Fibroblast of lung (primary cell): ENCODE results near the gene LDLRAD4. TPM values are rescaled to one million over a fixed set of nuclear protein-coding genes. Genes with fewer than 3 reads are reported as not detected.

ENCODE experiments used
- DNase-seq, 2 donors: peaks; one replicate each; pipeline versions ENCODE4 v3.0.0 to v3.0.0-alpha.2; 2010; ENCODE audit warnings: low read depth in 2 of 2
- H2AFZ ChIP-seq: 2 replicates; pipeline ENCODE4 v1.5.1; 2012; ENCODE audit warnings: low read length, control low read depth, inconsistent platforms
- H3K27ac ChIP-seq: 2 replicates; pipeline ENCODE4 v1.5.1; 2011; ENCODE audit warnings: low read length, control low read depth; ENCODE audit not compliant: insufficient read depth
- H3K27me3 ChIP-seq: 2 replicates; pipeline ENCODE4 v1.5.1; 2011; ENCODE audit warnings: mild to moderate bottlenecking, low read length; ENCODE audit not compliant: control insufficient read depth, insufficient read depth
- H3K36me3 ChIP-seq: 2 replicates; pipeline ENCODE4 v1.5.1; 2011; ENCODE audit warnings: low read length; ENCODE audit not compliant: control insufficient read depth, insufficient read depth
- H3K4me1 ChIP-seq: 2 replicates; pipeline ENCODE4 v1.5.1; 2011; ENCODE audit warnings: low read length; ENCODE audit not compliant: control insufficient read depth, insufficient read depth; ENCODE audit errors: extremely low read depth
- H3K4me2 ChIP-seq: 2 replicates; pipeline ENCODE4 v1.5.1; 2011; ENCODE audit warnings: low read length, control low read depth; ENCODE audit not compliant: insufficient read depth; ENCODE audit errors: extremely low read depth
- H3K4me3 ChIP-seq, 4 experiments: fragments of 200-600 bp in 1 of 4; sonication (generic) in 1 of 4; replicated peaks in 1 of 4; 2 replicates each; pipeline ENCODE4 v1.5.1; 2011 to 2016; ENCODE audit warnings: low read length in 4 of 4, low read depth in 3 of 4, mild to moderate bottlenecking in 3 of 4, control low read depth in 2 of 4, inconsistent platforms in 1 of 4, mixed read lengths in 1 of 4; ENCODE audit not compliant: insufficient read depth in 1 of 4; ENCODE audit errors: control extremely low read depth in 1 of 4
- H3K79me2 ChIP-seq: 2 replicates; pipeline ENCODE4 v1.5.1; 2012; ENCODE audit warnings: mild to moderate bottlenecking, low read length, inconsistent platforms; ENCODE audit not compliant: control insufficient read depth, insufficient read depth
- H3K9ac ChIP-seq: 2 replicates; pipeline ENCODE4 v1.5.1; 2011; ENCODE audit warnings: mild to moderate bottlenecking, low read length, control low read depth; ENCODE audit not compliant: insufficient read depth
- H3K9me3 ChIP-seq: 2 replicates; pipeline ENCODE4 v1.5.1; 2012; ENCODE audit warnings: low read depth, low read length; ENCODE audit not compliant: control insufficient read depth, insufficient read depth
- H4K20me1 ChIP-seq: 2 replicates; pipeline ENCODE4 v1.5.1; 2011; ENCODE audit warnings: low read length; ENCODE audit not compliant: control insufficient read depth, insufficient read depth; ENCODE audit errors: extremely low read depth
- CTCF ChIP-seq, 2 donors: IDR thresholded peaks in 1 of 2; conservative IDR thresholded peaks in 1 of 2; 1 replicate in 1 of 2; 2 replicates in 1 of 2; pipeline ENCODE4 v1.5.1; 2011 to 2012; ENCODE audit warnings: low read length in 2 of 2, control low read depth in 1 of 2, inconsistent platforms in 1 of 2, low read depth in 1 of 2, mild to moderate bottlenecking in 1 of 2
- EZH2 ChIP-seq: IDR thresholded peaks from 2 replicates; pipeline ENCODE4 v1.5.1; 2012; ENCODE audit warnings: low read length, control low read depth, mild to moderate bottlenecking; ENCODE audit errors: missing control alignments
- polyA plus RNA-seq, 2 donors: library from polyadenylated mRNA; depleted of rRNA in 1 of 2; stranded (reverse) in 1 of 2; unstranded in 1 of 2; fragments of >200 nt; gene quantifications; 2 replicates each; pipeline ENCODE4 v1.2.1, GENCODE V29; 2011 to 2012; ENCODE audit warnings: missing spikeins in 1 of 2
- total RNA-seq: library from RNA; depleted of rRNA; stranded (reverse); fragments of >200 nt; gene quantifications from 2 replicates; pipeline ENCODE4 v1.2.1, GENCODE V29; 2014

Gene LDLRAD4
- total and polyA plus RNA-seq, 2 donors (not counting 1 experiment from before 2014, with no cell fraction given), result not detected

GRCh38 chr18:13374468-13375301, 156.1 kb downstream of the LDLRAD4 start:
- Histone ChIP-seq H3K9ac (no peak overlapping the region), H2AFZ (no peak overlapping the region)
- DNase-seq, result peak in 1 of 2 donors; percentile 53

GRCh38 chr18:13375302-13376255, 157.0 kb downstream of the LDLRAD4 start:
- H3K36me3 ChIP-seq, result no peaks in the 10 kb centered on the region
- H3K9ac ChIP-seq, result no peak overlapping the region
- H3K4me1 ChIP-seq, result peaks cover 6% of the 10 kb centered on the region
- H3K79me2 ChIP-seq, result no peaks in the 10 kb centered on the region
- H2AFZ ChIP-seq, result peak overlapping the region; percentile 49
- peak; percentile 81 to 94 for DNase-seq
- H3K27ac ChIP-seq, result peak overlapping the region; percentile 58
- no peaks in the 10 kb centered on the region for H3K27me3 ChIP-seq
- no peaks in the 10 kb centered on the region for H4K20me1 ChIP-seq
- TF ChIP-seq EZH2, result no peak
- H3K9me3 ChIP-seq, result no peaks in the 10 kb centered on the region
- peak overlapping the region; percentile 35 for H3K4me2 ChIP-seq
- H3K4me3 ChIP-seq, result no peak overlapping the region

More at GRCh38 chr18:13374468-13375301, 156.1 kb downstream of the LDLRAD4 start:
- no peak overlapping the region for H3K4me3 ChIP-seq
- H3K36me3 ChIP-seq, result no peaks in the 10 kb centered on the region
- no peaks in the 10 kb centered on the region for H4K20me1 ChIP-seq
- H3K27ac ChIP-seq, result peak overlapping the region; percentile 58
- H3K4me2 ChIP-seq, result peak overlapping the region; percentile 35
- H3K4me1 ChIP-seq, result peaks cover 6% of the 10 kb centered on the region
- H3K79me2 ChIP-seq, result no peaks in the 10 kb centered on the region
- H3K9me3 ChIP-seq, result no peaks in the 10 kb centered on the region
- H3K27me3 ChIP-seq, result no peaks in the 10 kb centered on the region
- TF ChIP-seq CTCF (conservative IDR thresholded peaks at IDR 0.05 in 1 of 2, IDR thresholded peaks at IDR 0.05 in 1 of 2; ENCODE audit: low read depth in 1 of 2, low read length in 2 of 2) (no peak), EZH2 (no peak)

- Histone ChIP-seq H3K4me3 (no peak overlapping the region), H3K4me1 (peaks cover 6% of the 10 kb centered on the region), H3K27ac (no peak overlapping the region), H3K9ac (no peak overlapping the region), H2AFZ (no peak overlapping the region), H3K79me2 (no peaks in the 10 kb centered on the region), H3K9me3 (no peaks in the 10 kb centered on the region), H3K4me2 (no peak overlapping the region), H3K27me3 (no peaks in the 10 kb centered on the region), H4K20me1 (no peaks in the 10 kb centered on the region), H3K36me3 (no peaks in the 10 kb centered on the region)
- TF ChIP-seq EZH2 (no peak), CTCF (conservative IDR thresholded peaks at IDR 0.05 in 1 of 2, IDR thresholded peaks at IDR 0.05 in 1 of 2; ENCODE audit: low read depth in 1 of 2, low read length in 2 of 2) (no peak)
- peak in 1 of 2 donors; percentile 49 for DNase-seq
Observed at GRCh38 chr18:13376298-13376840, 157.8 kb downstream of the LDLRAD4 start.
